HG02588 (cell line): Measurements from ENCODE around the gene PRIMA1.

Experiments
- ATAC-seq: cut with Tn5 transposase; IDR thresholded peaks from one replicate; pipeline ENCODE4 v1.9.1; 2021; ENCODE audit warnings: mild to moderate bottlenecking, moderate library complexity; ENCODE audit not compliant: unreplicated experiment

The PRIMA1 gene, protein sequence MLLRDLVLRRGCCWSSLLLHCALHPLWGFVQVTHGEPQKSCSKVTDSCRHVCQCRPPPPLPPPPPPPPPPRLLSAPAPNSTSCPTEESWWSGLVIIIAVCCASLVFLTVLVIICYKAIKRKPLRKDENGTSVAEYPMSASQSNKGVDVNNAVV

GRCh38 chr14:93788293-93788542 lies at the start of gene PRIMA1:
Gene PRIMA1, minus strand, starts transcription at chr14:93788485. Its CDS starts 767 bp downstream, at chr14:93787718.
- ATAC-seq = no peak

DNA sequence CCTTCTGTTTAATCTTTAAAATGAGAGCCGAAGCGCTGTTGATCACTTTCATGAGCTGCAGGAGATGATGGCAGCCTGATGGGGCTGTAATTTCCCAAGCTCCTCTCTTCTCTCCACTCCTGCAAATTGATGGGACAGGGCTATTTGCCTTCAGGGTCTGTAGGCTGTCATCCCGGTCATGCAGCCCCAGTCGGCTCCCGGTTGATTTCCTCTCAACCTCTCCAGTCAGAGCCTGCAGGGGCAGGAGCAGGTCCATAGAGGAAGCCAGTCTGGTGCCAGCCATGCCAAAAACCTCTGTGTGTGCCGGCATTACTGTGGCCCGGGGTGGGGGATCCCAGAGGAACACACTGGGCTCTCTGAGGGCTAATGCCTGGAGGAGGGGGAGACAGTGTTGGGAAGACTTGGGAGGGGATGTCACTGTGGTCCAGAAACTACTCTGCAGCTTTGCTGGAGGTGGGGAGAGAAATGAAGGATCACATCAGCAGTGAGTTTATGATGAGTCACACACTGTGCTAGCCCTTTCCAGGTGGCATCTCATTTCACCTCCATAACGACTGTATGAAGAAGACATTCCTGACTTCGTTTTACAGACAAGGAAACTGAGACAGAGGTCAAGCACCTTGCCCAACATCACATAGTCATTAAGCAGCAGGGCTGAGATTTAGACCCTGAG lies 46.5 kb upstream of the PRIMA1 start:
- ATAC-seq = no peak

DNA sequence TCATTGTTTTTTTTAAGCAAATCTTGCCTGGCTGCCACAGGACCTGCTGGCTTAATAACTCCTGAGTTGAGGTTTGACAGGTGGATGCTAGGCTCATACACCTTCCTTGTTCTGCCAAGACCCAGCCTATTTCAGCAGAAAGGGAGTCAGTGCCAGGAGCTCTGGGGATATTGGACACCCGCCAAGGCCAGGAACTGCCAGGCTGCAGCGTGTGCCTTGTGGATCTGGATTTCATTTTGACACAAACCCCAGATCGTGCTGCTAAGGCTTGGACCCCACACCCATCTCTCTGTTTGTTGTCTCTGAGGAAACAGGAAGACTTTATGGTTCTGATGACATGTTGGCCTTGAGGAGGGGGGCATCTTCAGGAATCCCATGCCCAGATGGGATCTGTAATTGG lies 44.4 kb upstream of the PRIMA1 start:
- no peak for ATAC-seq

DNA sequence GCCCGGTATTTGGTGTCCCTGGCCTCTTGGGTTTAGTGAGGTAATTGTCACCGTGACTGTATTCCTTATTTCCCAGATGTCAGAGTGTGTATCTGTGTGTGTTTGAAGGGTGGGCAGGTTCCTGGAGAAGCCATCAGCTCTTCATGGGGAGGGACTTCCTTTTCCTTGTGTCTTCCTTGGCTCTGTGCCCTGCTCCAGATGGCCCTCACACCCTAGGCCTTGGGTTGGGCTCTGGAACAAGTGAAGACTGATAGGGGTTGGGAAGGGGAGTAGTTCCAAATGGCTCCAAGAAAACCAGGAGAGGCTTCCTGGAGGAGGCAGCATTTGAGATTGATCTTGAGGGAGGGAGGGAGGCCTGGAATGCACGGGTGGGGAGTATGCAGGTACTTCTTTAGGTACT lies 43.8 kb upstream of the PRIMA1 start:
- no peak for ATAC-seq

DNA sequence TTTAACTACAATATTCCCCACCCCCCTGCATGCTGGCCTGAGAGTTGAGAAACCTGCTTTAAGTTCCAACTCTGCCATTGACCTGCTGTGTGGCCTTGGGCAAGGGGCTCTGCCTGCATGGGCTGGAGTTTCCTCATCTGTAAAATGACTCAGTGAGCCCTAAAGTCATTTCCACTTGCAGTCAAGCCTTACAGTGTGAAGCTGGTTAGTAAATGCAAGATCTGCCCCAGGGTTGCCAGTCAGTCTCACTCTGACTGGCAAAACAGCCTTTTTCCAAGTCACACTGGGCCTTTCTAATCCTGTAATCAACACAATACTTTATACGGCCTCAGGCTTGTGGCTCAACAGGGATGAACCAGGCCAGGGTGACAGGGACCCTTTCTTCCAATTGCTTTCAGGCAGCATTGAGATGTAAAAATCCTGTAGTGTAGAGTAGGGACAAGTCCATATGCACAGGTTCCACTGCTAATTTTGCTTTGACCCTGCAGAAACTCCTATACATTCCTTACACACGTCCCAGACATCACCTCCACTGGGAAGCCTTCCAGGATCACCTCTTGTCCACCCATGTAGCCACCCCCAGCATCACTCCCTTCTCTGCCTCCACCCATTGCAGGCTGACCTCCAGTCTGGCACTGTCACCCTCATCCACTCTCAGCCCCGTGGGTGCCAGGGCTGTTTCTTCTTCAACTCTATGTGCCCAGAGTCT lies 42.6 kb upstream of the PRIMA1 start:
- ATAC-seq = no peak

GRCh38 chr14:93829839-93830481 lies 41.7 kb upstream of the PRIMA1 start:
- ATAC-seq = no peak

GRCh38 chr14:93825235-93825553 lies 36.9 kb upstream of the PRIMA1 start:
- no peak for ATAC-seq

- no peak for ATAC-seq
Observed at GRCh38 chr14:93824518-93825234, 36.4 kb upstream of the PRIMA1 start.

DNA sequence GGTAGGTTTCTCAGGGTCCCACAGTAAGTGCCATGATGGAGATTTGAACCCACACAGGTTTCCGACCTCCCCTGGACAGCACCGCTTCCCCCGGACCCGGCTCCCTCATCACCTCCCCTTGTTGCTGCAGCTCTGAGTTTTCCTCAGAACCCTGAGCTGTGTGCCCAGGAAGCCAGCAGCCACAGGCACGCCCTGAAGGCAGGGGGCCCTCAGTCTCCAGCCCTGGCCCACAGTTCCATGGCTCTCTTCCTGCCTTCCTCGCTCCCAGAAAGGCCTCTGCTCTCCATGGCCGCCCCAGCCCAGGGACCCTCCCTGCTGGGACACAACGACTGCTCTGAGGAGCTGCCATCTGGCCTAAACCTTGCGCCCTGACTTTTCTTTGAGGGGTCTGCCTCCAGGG lies 35.8 kb upstream of the PRIMA1 start:
- ATAC-seq = no peak

GRCh38 chr14:93821051-93821450 lies 32.8 kb upstream of the PRIMA1 start:
- no peak for ATAC-seq

DNA sequence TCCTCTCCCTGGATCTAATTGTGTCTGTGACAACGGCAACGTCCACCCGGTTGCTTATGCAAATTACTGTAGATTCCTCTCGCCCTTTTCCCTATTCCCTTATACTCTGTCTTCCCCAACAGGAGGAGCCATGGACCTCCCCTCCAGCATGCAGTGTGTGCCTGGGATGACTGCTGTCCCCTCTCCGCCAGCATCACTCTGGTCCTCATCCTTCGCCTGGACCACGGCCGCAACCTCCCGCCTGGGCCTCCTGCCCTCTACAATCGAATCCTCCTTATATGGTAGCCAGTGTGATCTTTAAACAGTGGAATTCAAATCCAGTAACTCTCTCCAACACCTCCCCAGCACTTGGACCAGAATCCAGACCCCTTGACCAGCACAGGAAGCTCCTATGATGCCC lies 30.6 kb upstream of the PRIMA1 start:
- ATAC-seq = no peak

- ATAC-seq = no peak
Observed at GRCh38 chr14:93811676-93812075, 23.4 kb upstream of the PRIMA1 start.

- no peak for ATAC-seq
Observed at GRCh38 chr14:93811020-93811419, 22.7 kb upstream of the PRIMA1 start.

- peak; percentile 61 for ATAC-seq
Observed at GRCh38 chr14:93809491-93810420, 21.5 kb upstream of the PRIMA1 start.

- no peak for ATAC-seq
Observed at GRCh38 chr14:93804654-93805053, 16.4 kb upstream of the PRIMA1 start.

DNA sequence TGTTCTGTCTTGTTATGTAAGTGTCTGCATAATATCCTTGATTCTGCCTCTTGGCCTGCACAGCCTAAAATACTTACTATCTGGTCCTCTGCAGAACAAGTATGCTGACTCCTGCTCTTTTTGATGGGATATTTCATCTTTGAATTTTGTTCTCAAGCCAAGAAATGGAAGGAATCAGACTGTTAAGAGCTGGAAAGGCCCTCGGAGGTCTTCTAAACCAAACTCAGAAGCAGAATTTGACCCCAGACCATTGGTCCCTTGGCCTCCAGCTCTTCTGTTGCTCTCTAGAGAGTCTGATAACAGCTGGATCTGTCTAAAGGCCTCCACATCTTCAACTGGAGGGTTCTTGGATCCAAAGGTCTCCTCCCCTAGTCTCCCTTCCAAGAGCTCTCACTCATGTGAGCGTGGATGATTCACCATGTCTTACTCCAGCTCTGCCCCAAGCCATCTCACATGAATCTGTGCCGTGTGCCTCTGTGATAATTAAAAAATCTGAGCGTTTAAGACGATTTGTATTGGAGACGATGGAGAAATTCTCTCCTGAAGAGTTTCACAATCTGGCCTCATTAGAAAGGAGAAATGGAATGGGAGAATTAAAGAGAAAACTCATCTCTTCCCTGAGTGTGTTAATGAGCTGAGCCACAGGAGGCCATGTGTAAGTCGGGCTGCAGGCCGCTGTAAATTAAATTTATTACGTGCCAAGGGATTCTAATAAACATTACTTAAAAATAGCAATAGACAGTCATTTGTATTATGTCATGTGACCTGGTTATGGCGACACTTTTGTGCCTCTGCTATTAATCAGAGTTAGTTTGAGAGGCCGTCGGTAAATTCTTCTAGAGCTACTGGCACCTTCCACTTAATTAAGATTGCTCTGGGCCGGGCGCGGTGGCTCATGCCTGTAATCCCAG lies 15.4 kb upstream of the PRIMA1 start:
- no peak for ATAC-seq

- ATAC-seq = no peak
Observed at GRCh38 chr14:93799989-93800921, 12.0 kb upstream of the PRIMA1 start.

GRCh38 chr14:93799617-93799988 lies 11.3 kb upstream of the PRIMA1 start:
- no peak for ATAC-seq
